ENCODE data around the gene SDSL.

SDSL gene

DNA sequence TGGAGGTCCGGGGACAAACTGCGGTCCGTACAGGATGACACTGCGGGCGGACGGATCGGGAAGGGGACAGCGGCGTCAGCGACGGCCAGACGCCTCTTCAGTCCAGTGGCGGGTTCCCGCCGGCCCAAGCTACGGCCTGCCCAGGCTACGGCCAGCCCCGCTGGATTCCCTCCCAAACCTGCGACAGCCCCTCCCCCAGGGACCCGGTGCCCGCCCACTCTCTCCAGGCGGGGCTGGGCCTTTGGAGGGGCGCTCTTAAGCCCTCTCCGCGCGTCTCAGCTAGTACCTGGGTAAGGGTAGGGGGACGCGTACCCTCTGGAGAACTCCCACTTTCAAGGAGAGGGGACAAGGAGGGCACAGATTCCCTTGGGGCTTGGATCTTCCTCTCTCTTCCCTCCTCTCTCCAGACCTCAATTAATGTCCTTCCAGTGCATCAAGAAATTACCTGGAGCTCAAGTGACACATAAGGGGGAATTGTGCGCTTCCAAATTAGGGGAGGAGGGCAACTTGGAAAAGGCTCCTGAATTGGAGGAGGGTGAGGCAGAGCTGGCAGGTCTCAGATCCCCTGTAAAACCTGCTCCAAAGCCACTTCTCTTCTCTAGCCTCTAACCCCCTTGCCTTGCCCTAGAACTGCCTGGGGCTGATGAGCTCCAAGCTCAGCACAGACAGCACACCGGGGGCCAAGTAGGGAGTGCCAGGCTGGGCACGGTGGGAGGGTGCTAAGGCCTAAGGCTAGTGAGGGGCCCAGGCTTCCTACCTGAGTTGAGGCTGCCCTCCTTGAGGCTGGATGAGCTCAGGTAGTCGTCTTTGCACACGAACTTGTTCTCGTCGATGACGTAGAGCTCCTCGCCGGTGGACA, 46.4 kb downstream of the SDSL start:
- in situ Hi-C loops (cut with MboI; ENCODE audit: low pct_unique_long_range_greater_than_20kb, low sequenced_read_pairs, unreplicated experiment) = loop anchor here (25.0 kb wide), 2 partner anchors 944 to 1219 kb away; partner anchors contain the start of genes TBX3 and TBX5
- DNase-seq (ENCODE audit: low spot score) = no peak
- TF ChIP-seq, protein P1, sequence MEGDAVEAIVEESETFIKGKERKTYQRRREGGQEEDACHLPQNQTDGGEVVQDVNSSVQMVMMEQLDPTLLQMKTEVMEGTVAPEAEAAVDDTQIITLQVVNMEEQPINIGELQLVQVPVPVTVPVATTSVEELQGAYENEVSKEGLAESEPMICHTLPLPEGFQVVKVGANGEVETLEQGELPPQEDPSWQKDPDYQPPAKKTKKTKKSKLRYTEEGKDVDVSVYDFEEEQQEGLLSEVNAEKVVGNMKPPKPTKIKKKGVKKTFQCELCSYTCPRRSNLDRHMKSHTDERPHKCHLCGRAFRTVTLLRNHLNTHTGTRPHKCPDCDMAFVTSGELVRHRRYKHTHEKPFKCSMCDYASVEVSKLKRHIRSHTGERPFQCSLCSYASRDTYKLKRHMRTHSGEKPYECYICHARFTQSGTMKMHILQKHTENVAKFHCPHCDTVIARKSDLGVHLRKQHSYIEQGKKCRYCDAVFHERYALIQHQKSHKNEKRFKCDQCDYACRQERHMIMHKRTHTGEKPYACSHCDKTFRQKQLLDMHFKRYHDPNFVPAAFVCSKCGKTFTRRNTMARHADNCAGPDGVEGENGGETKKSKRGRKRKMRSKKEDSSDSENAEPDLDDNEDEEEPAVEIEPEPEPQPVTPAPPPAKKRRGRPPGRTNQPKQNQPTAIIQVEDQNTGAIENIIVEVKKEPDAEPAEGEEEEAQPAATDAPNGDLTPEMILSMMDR (IDR thresholded peaks at IDR 0.05; ENCODE audit: extremely low read depth, insufficient read depth, missing control alignments) = no peak

DNA sequence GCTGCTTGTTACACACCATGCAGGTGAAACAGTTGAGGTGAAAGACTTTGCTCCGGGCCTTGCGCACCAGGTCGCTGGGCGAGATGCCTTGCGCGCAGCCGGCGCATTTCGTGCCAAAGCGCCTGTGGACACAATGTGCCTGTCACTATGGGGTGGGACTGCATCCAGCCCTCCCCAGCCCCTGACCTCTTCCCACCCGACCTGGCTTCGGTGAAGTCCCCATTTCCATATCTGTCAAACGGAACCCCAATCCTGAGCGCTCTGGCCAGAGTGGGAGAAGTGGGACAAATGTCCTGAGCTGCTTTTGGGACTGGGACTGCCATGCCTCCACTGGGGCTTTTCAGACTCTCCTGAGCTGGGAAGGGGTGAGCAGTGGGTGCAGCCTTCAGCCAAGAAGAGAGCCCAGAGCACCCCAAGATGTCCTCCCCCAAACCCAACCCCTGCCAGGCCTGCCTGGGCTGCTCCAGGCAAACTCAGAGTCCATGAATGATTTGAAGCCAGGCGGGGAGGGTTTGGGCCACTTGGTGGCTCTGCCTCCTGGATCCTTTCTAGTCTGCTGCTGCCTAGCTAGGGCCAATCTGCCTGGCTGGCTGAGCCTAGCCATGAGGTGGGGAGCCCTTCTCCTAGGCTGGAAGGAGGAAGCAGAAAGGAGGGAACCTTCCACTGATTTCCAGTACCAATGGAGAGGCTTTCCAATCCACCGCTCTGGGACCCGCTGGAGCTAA, 47.2 kb downstream of the SDSL start:
- in situ Hi-C loops (cut with MboI; ENCODE audit: low pct_unique_long_range_greater_than_20kb, low sequenced_read_pairs, unreplicated experiment) = loop anchor here (25.0 kb wide), 2 partner anchors 943 to 1218 kb away; partner anchors contain the start of genes TBX3 and TBX5
- DNase-seq (ENCODE audit: low spot score) = no peak
- TF ChIP-seq, protein P1 (IDR thresholded peaks at IDR 0.05; ENCODE audit: extremely low read depth, insufficient read depth, missing control alignments) = no peak

DNA sequence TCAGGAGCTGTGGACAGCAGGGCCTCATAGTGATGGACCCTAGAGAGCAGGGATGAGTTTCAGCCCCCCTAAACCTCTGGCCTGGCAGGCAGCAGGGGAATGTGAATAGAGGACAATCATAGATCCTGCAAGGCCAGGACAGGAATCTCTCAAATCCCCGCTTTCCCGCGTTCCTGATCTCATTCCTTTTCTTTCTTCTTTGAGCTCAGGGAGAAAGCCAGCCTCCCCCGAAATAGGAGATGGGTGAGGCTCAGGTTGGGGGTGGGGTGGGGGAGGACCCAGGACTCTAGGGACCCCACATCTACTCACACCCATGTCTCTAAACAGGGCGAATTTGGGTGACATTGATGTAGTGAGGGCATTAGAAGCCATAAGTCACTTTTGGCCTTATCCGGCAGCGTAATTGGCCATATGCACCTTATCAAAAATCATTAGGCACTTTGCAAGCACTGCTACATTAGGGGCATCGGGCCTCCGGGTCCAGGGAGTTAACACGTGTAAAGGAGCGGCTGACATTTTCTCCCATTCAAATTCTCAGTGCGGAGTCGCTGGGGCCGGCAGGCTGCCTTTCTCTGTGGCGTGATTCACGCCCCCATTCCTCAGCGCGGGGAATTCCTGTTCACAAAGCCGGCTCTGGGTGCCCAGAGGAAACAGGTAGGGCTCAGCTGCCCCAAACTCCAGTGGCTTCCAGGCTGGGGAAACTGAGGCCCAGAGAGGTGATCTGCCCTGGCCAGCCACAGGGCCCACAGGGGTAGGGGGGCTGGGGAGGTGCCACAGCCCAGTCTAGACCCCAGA, 48.0 kb downstream of the SDSL start:
- DNase-seq (ENCODE audit: low spot score) = peak; percentile 37
- in situ Hi-C loops (cut with MboI; ENCODE audit: low pct_unique_long_range_greater_than_20kb, low sequenced_read_pairs, unreplicated experiment) = loop anchor here (25.0 kb wide), 2 partner anchors 942 to 1217 kb away; partner anchors contain the start of genes TBX3 and TBX5
- TF ChIP-seq, protein P1 (IDR thresholded peaks at IDR 0.05; ENCODE audit: extremely low read depth, insufficient read depth, missing control alignments) = no peak

DNA sequence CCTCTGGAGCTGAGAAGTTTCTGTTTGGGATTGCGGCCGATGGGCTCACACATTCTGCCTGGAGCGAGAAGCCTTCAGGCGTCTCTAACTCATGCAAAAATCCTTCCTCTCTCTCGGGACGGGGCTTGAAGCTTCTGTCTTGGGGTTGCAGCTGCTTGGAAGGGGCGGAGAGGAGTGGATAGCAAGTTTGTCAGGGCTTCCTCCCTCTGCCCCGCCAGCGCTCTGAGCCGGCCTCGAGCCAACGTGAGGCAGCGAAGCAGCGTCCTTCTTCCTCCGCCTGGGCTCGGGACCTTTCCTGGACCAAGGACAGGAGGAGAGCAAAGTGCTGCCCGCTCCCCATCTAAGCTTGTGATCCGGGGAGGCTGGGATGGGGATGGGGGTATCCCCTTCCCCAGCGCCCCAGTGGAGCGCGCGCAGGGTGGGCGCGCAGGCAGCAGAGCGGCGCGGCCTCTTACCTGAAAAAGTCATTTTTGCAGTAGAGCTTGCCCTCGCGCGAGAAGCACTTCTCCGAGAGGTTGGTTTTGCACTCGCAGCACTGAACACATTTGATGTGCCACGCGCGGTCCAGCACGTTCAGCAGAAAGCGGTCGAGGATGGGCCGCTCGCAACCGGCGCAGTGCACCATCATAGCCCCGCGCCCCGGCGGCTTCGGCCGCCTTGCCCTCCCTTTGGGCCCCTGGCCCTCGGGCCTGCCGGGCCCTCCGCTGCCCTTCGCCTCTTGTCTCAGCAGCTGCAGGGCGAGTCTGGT, 48.9 kb downstream of the SDSL start:
- TF ChIP-seq, protein P1 (IDR thresholded peaks at IDR 0.05; ENCODE audit: extremely low read depth, insufficient read depth, missing control alignments) = no peak
- in situ Hi-C loops (cut with MboI; ENCODE audit: low pct_unique_long_range_greater_than_20kb, low sequenced_read_pairs, unreplicated experiment) = loop anchor here (25.0 kb wide), 2 partner anchors 941 to 1216 kb away; partner anchors contain the start of genes TBX3 and TBX5
- no peak for DNase-seq (ENCODE audit: low spot score)

DNA sequence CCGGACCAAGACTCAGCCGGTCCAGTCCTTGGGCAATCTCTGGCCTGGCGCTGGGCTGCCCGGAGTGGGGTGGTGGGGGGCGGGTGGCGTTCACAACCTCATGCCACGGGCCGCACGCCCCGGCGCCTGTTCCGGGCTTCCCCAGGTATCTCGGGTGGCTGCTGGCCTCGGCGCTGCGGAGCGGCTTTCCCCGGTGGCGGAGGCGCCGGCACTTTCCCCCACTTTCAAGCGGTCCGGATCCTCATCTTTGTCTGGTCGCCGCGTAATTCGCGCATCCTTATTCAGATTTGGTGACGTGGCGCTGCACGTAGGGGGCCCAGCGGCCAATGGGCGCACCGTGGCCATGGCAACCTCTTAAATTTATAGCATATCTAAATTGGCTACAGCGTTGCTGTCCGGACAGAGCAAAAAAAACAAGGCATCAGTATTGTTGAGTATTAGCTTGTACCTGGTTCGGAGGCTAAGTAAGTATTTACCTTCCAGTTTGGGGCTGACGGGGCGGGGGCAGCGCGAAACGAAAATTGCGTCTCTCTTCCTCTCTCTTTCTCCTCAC, 49.5 kb downstream of the SDSL start, which contains the start of gene LHX5:
Gene LHX5 (minus strand): TSS at position 253 of the 553 bp plus-strand sequence. CDS start 373 bp downstream, outside the sequence.
- in situ Hi-C loops (cut with MboI; ENCODE audit: low pct_unique_long_range_greater_than_20kb, low sequenced_read_pairs, unreplicated experiment) = loop anchor here (25.0 kb wide), 2 partner anchors 941 to 1216 kb away; partner anchors contain the start of genes TBX3 and TBX5
- TF ChIP-seq, protein P1 (IDR thresholded peaks at IDR 0.05; ENCODE audit: extremely low read depth, insufficient read depth, missing control alignments) = no peak
- no peak for DNase-seq (ENCODE audit: low spot score)

Data from GM13977 (cell line).